SK-N-SH (cell line): ENCODE results near the gene GMPPA. TPM values are rescaled to one million over a fixed set of nuclear protein-coding genes. Genes with fewer than 3 reads are reported as not detected.

Experiments
- CTCF ChIA-PET: fragments of 300-600, 350-600 bp; formaldehyde crosslinking; extraction: SDS; loops from one replicate; lab custom pipeline; 2021; lab: Yijun Ruan, JAX
- POLR2A ChIA-PET: fragments of 350-600 bp; sonication (Branson Sonifier 250); formaldehyde crosslinking; extraction: SDS; loops from one replicate; lab custom pipeline; 2020; ENCODE audit warnings: antibody characterized with exemption, inconsistent platforms; lab: Yijun Ruan, JAX
- DNase-seq: peaks from one replicate; pipeline ENCODE4 v3.0.0; 2012
- H2AFZ ChIP-seq: fragments of 200-600 bp; sonication (generic); 2 replicates; pipeline ENCODE4 v1.8.1; 2016; ENCODE audit warnings: antibody characterized with exemption, mild to moderate bottlenecking, low read depth
- H3F3A ChIP-seq: fragments of 200-600 bp; sonication (generic); replicated peaks from 2 replicates; pipeline ENCODE3; 2016; ENCODE audit warnings: antibody characterized with exemption, mild to moderate bottlenecking; ENCODE audit not compliant: insufficient read depth
- H3K27ac ChIP-seq, 2 experiments: fragments of 200-500 bp in 1 of 2; fragments of 200-600 bp in 1 of 2; sonication (Bioruptor generic) in 1 of 2; sonication (generic), shearing (Covaris generic) in 1 of 2; 2 replicates each; pipeline versions ENCODE4 v1.5.1 to v1.6.1; 2014 to 2016; ENCODE audit warnings: low read depth in 2 of 2, inconsistent platforms in 1 of 2, low read length in 1 of 2, mild to moderate bottlenecking in 1 of 2, mixed read lengths in 1 of 2
- H3K27me3 ChIP-seq: fragments of 200-600 bp; sonication (generic), shearing (Covaris generic); 2 replicates; pipeline ENCODE4 v1.6.1; 2016; ENCODE audit warnings: mixed run types; ENCODE audit not compliant: insufficient read depth
- H3K36me3 ChIP-seq, 2 experiments: fragments of 200-500 bp in 1 of 2; fragments of 200-600 bp in 1 of 2; sonication (Bioruptor generic) in 1 of 2; sonication (generic) in 1 of 2; replicated peaks in 1 of 2; 2 replicates each; pipeline versions ENCODE3 to v1.5.1; 2014 to 2016; ENCODE audit warnings: low read length in 1 of 2, mild to moderate bottlenecking in 1 of 2; ENCODE audit not compliant: insufficient read depth in 2 of 2, control insufficient read depth in 1 of 2
- H3K4me1 ChIP-seq, 2 experiments: fragments of 200-500 bp in 1 of 2; fragments of 200-600 bp in 1 of 2; sonication (Bioruptor generic) in 1 of 2; sonication (generic), shearing (Covaris generic) in 1 of 2; 2 replicates each; pipeline versions ENCODE4 v1.5.1 to v1.6.1; 2014 to 2016; ENCODE audit warnings: low read depth in 1 of 2, low read length in 1 of 2, mixed run types in 1 of 2; ENCODE audit not compliant: insufficient read depth in 2 of 2, control insufficient read depth in 1 of 2
- H3K4me2 ChIP-seq: fragments of 200-600 bp; sonication (generic), shearing (Covaris generic); 2 replicates; pipeline ENCODE4 v1.6.1; 2017; ENCODE audit warnings: mixed run types
- H3K4me3 ChIP-seq, 2 experiments: fragments of 200-500 bp in 1 of 2; fragments of 200-600 bp in 1 of 2; sonication (Bioruptor generic) in 1 of 2; sonication (generic), shearing (Covaris generic) in 1 of 2; 2 replicates each; pipeline versions ENCODE4 v1.5.1 to v1.8.1; 2014 to 2016; ENCODE audit warnings: low read depth in 2 of 2, inconsistent platforms in 1 of 2, low read length in 1 of 2, mild to moderate bottlenecking in 1 of 2, mixed read lengths in 1 of 2, moderate library complexity in 1 of 2
- H3K79me2 ChIP-seq: fragments of 200-600 bp; sonication (generic); 2 replicates; pipeline ENCODE4 v1.8.1; 2017; ENCODE audit warnings: mild to moderate bottlenecking; ENCODE audit not compliant: insufficient read depth
- H3K9ac ChIP-seq: fragments of 200-600 bp; sonication (generic); 2 replicates; pipeline ENCODE4 v1.6.1; 2017; ENCODE audit warnings: mixed run types
- H3K9me2 ChIP-seq: fragments of 200-600 bp; sonication (generic); 2 replicates; pipeline ENCODE4 v1.6.1; 2017; ENCODE audit warnings: mixed run types
- H3K9me3 ChIP-seq: fragments of 200-600 bp; sonication (generic); 2 replicates; pipeline ENCODE4 v1.6.1; 2017; ENCODE audit warnings: mixed run types, mild to moderate bottlenecking, moderate library complexity
- H4K20me1 ChIP-seq: fragments of 200-600 bp; sonication (generic); 2 replicates; pipeline ENCODE4 v1.6.1; 2017; ENCODE audit warnings: mild to moderate bottlenecking, mixed run types; ENCODE audit not compliant: insufficient read depth
- CHD2 ChIP-seq: fragments of 150-350 bp; IDR thresholded peaks from 2 replicates; pipeline ENCODE4 v1.6.1; 2018; ENCODE audit warnings: low read length; ENCODE audit not compliant: partially characterized antibody
- ELF1 ChIP-seq: IDR thresholded peaks from 2 replicates; pipeline ENCODE4 v1.4.0; 2012
- GABPA ChIP-seq: IDR thresholded peaks from 2 replicates; pipeline ENCODE4 v1.4.0; 2012; ENCODE audit warnings: low read depth, mild to moderate bottlenecking
- JUND ChIP-seq: IDR thresholded peaks from 2 replicates; pipeline ENCODE4 v1.4.0; 2012
- MEF2A ChIP-seq: IDR thresholded peaks from 2 replicates; pipeline ENCODE4 v1.4.0; 2012; ENCODE audit warnings: low read depth, borderline replicate concordance
- NFIC ChIP-seq: IDR thresholded peaks from 2 replicates; pipeline ENCODE4 v1.4.0; 2012; ENCODE audit warnings: borderline replicate concordance
- NRF1 ChIP-seq: IDR thresholded peaks from 2 replicates; pipeline ENCODE4 v1.6.1; 2012; ENCODE audit warnings: low read depth, mild to moderate bottlenecking, low read length
- RAD21 ChIP-seq: IDR thresholded peaks from 2 replicates; pipeline ENCODE4 v1.6.1; 2012; ENCODE audit warnings: mild to moderate bottlenecking, low read length
- RCOR1 ChIP-seq: fragments of 150-350 bp; IDR thresholded peaks from 2 replicates; pipeline ENCODE4 v1.6.1; 2017; ENCODE audit warnings: antibody characterized with exemption, low read length
- RFX5 ChIP-seq: IDR thresholded peaks from 2 replicates; pipeline ENCODE4 v1.6.1; 2012; ENCODE audit warnings: mild to moderate bottlenecking, improper control_type of control experiment, low read length
- RXRA ChIP-seq: IDR thresholded peaks from 2 replicates; pipeline ENCODE4 v1.4.0; 2012; ENCODE audit warnings: low read depth, mild to moderate bottlenecking, borderline replicate concordance
- SIN3A ChIP-seq: IDR thresholded peaks from 2 replicates; pipeline ENCODE4 v1.6.1; 2012; ENCODE audit warnings: low read depth, mild to moderate bottlenecking, low read length, moderate library complexity, borderline replicate concordance
- TCF12 ChIP-seq: IDR thresholded peaks from 2 replicates; pipeline ENCODE4 v1.4.0; 2012
- ZBTB33 ChIP-seq: IDR thresholded peaks from 2 replicates; pipeline ENCODE4 v1.4.0; 2012; ENCODE audit warnings: low read depth, borderline replicate concordance
- WGBS: methylation state at CpG from one replicate; pipeline ENCODE4 v1.1.6; 2017; ENCODE audit warnings: low lambda C conversion rate; 5-methylcytosine and 5-hydroxymethylcytosine counted together
- polyA plus RNA-seq, 3 experiments: library from polyadenylated mRNA; depleted of rRNA; stranded (reverse); fragments of >200 nt; gene quantifications; 2 replicates each; pipeline ENCODE4 v1.2.3, GENCODE V29; 2012
- TF ChIP-seq, protein P1 (sequence below): fragments of 200-600 bp; sonication (generic); IDR thresholded peaks from 2 replicates; pipeline ENCODE4 v1.6.1; 2017; ENCODE audit warnings: antibody characterized with exemption, mild to moderate bottlenecking, moderate library complexity
- TF ChIP-seq, protein P2 (sequence below): fragments of 150-350 bp; IDR thresholded peaks from 2 replicates; pipeline ENCODE4 v1.6.1; 2017; ENCODE audit warnings: antibody characterized with exemption, low read length, low read depth, borderline replicate concordance
- TF ChIP-seq, protein P3 (sequence below): IDR thresholded peaks from 2 replicates; pipeline ENCODE4 v1.4.0; 2012; ENCODE audit warnings: low read depth, borderline replicate concordance

The GMPPA gene
- polyA plus RNA-seq, 1 of the 3 experiments (the other 2 are of a cell fraction), result 61.3 TPM

- Histone ChIP-seq H3K27me3 (no peaks in the 10 kb centered on the region), H3K9me2 (no peaks in the 10 kb centered on the region)
- DNase-seq, result no peak
- TF ChIP-seq RFX5 (no peak), ZBTB33 (no peak), SIN3A (no peak), NFIC (no peak), ELF1 (no peak), JUND (no peak), RXRA (no peak), CHD2 (no peak), RCOR1 (no peak), TCF12 (no peak)
- TF ChIP-seq, protein P1, sequence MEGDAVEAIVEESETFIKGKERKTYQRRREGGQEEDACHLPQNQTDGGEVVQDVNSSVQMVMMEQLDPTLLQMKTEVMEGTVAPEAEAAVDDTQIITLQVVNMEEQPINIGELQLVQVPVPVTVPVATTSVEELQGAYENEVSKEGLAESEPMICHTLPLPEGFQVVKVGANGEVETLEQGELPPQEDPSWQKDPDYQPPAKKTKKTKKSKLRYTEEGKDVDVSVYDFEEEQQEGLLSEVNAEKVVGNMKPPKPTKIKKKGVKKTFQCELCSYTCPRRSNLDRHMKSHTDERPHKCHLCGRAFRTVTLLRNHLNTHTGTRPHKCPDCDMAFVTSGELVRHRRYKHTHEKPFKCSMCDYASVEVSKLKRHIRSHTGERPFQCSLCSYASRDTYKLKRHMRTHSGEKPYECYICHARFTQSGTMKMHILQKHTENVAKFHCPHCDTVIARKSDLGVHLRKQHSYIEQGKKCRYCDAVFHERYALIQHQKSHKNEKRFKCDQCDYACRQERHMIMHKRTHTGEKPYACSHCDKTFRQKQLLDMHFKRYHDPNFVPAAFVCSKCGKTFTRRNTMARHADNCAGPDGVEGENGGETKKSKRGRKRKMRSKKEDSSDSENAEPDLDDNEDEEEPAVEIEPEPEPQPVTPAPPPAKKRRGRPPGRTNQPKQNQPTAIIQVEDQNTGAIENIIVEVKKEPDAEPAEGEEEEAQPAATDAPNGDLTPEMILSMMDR, result no peak
- TF ChIP-seq, protein P2, sequence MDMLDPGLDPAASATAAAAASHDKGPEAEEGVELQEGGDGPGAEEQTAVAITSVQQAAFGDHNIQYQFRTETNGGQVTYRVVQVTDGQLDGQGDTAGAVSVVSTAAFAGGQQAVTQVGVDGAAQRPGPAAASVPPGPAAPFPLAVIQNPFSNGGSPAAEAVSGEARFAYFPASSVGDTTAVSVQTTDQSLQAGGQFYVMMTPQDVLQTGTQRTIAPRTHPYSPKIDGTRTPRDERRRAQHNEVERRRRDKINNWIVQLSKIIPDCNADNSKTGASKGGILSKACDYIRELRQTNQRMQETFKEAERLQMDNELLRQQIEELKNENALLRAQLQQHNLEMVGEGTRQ, result no peak
- TF ChIP-seq, all 33 proteins: peak for 0
- H3K79me2 ChIP-seq, result no peaks in the 10 kb centered on the region
- ChIA-PET CTCF (interaction anchor here (0.8 to 56.4 kb wide), 11 partner anchors 9 to 212 kb away, joined by 4 to 2824 read pairs (median 16); partner anchors contain the start of genes ASIC4, CHPF, GMPPA and TMEM198), POLR2A (interaction anchor here (0.8 to 1.3 kb wide), 2 partner anchors 17 to 33 kb away, joined by 3 to 4 read pairs; no protein-coding TSS in a partner anchor)
- WGBS, result 98% methylated on average over 4 of the region's 13 CpGs
- H3K4me1 ChIP-seq, result peaks cover 0 to 32% of the 10 kb centered on the region in 2 experiments; a peak in 1 of 4 replicates
- H3K4me2 ChIP-seq, result no peak overlapping the region
- H3F3A ChIP-seq, result peaks cover 6% of the 10 kb centered on the region
- no peaks in the 10 kb centered on the region for H4K20me1 ChIP-seq
- no peak overlapping the region for H2AFZ ChIP-seq
- no peaks in the 10 kb centered on the region for H3K9me3 ChIP-seq
- H3K4me3 ChIP-seq, result no peak overlapping the region
- H3K27ac ChIP-seq, result peak overlapping the region in 1 of 2 experiments; percentile 39; a peak in 1 of 4 replicates
- peaks cover 20 to 54% of the 10 kb centered on the region in 2 experiments for H3K36me3 ChIP-seq
- no peak overlapping the region for H3K9ac ChIP-seq
Measured at GRCh38 chr2:219477179-219477578, 21.5 kb upstream of the GMPPA start.

DNA sequence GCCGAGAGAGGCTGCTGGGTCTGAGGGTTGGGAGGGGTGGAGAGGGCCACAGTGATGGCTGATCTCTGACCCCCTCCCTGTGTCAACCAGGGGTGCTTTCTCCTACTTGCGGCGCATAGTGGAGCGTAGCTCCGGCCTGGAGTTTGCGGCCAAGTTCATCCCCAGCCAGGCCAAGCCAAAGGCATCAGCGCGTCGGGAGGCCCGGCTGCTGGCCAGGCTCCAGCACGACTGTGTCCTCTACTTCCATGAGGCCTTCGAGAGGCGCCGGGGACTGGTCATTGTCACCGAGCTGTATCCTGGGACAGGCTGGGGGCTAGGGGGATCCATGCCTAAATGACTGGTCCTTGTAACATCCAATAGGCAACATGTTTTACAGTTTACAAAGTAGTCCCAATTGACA lies 20.9 kb upstream of the GMPPA start:
- Histone ChIP-seq H3K79me2 (no peaks in the 10 kb centered on the region), H3K27me3 (no peaks in the 10 kb centered on the region)
- CTCF ChIA-PET, result interaction anchor here (1.4 to 56.4 kb wide), 6 partner anchors 10 to 165 kb away, joined by 4 to 2824 read pairs (median 46); partner anchors contain the start of genes ASIC4, CHPF, GMPPA and TMEM198

More for the DNA sequence above, 20.9 kb upstream of the GMPPA start:
- POLR2A ChIA-PET, result interaction anchor here (0.8 kb wide), 1 partner anchor 17 kb away, joined by 3 read pairs; no protein-coding TSS in a partner anchor
- H3F3A ChIP-seq, result peaks cover 6% of the 10 kb centered on the region
- no peaks in the 10 kb centered on the region for H4K20me1 ChIP-seq
- no peaks in the 10 kb centered on the region for H3K9me2 ChIP-seq
- peaks cover 16 to 55% of the 10 kb centered on the region in 2 experiments for H3K36me3 ChIP-seq
- no peak overlapping the region for H3K4me2 ChIP-seq
- H3K4me1 ChIP-seq, result peaks cover 0 to 26% of the 10 kb centered on the region in 2 experiments; a peak in 1 of 4 replicates
- TF ChIP-seq GABPA (no peak), SIN3A (no peak), NRF1 (no peak), ZBTB33 (no peak), RAD21 (no peak), MEF2A (no peak)
- TF ChIP-seq, protein P3, sequence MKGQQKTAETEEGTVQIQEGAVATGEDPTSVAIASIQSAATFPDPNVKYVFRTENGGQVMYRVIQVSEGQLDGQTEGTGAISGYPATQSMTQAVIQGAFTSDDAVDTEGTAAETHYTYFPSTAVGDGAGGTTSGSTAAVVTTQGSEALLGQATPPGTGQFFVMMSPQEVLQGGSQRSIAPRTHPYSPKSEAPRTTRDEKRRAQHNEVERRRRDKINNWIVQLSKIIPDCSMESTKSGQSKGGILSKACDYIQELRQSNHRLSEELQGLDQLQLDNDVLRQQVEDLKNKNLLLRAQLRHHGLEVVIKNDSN, result no peak
- no peak overlapping the region for H3K27ac ChIP-seq
- DNase-seq, result no peak
- H3K4me3 ChIP-seq, result no peak overlapping the region
- no peak overlapping the region for H3K9ac ChIP-seq
- WGBS, result 98% methylated on average over 15 of the region's 15 CpGs
- H3K9me3 ChIP-seq, result no peaks in the 10 kb centered on the region
- H2AFZ ChIP-seq, result no peak overlapping the region
